Astrocyte of the cerebellum (primary cell): ENCODE data around the gene PUS10.
A peak's percentile ranks its signal among the peaks of the same experiment; 100 is the strongest.

ENCODE experiments used
- DNase-seq: peaks from one replicate; pipeline ENCODE4 v3.0.0-alpha.2; 2011; ENCODE audit warnings: low read depth
- H3K4me3 ChIP-seq: 2 replicates; pipeline ENCODE4 v1.5.1; 2011; ENCODE audit warnings: mild to moderate bottlenecking, low read depth, low read length, moderate library complexity
- in situ Hi-C: cut with HindIII; loops from 2 replicates; pipeline ENCODE4 v1.10.0; 2017; ENCODE audit warnings: low sequenced_read_pairs
- TF ChIP-seq, protein P1 (sequence below): IDR thresholded peaks from 2 replicates; pipeline ENCODE4 v1.5.1; 2012; ENCODE audit warnings: low read length, low read depth, moderate library complexity, mild to moderate bottlenecking; ENCODE audit errors: missing control alignments

PUS10 gene

DNA sequence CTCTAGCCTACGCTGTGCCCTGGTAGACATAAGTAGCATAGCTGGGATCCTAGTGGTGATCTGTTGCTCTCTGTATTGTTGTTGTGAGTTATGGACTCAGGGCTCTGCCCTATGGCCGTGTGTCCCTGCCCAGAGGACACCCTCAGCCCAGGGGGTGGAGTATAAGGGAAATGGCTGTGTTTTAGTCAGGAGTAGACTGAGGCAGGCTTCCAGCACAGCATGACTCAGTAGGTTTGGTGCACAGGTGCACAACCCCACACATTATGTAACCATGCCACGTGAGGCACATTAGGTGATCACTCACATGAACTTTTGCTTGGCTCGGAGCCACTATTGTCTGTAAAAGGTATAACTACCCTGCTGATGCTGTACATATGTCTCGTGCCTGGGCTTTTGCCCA lies 60.4 kb downstream of the PUS10 start:
- TF ChIP-seq, protein P1, sequence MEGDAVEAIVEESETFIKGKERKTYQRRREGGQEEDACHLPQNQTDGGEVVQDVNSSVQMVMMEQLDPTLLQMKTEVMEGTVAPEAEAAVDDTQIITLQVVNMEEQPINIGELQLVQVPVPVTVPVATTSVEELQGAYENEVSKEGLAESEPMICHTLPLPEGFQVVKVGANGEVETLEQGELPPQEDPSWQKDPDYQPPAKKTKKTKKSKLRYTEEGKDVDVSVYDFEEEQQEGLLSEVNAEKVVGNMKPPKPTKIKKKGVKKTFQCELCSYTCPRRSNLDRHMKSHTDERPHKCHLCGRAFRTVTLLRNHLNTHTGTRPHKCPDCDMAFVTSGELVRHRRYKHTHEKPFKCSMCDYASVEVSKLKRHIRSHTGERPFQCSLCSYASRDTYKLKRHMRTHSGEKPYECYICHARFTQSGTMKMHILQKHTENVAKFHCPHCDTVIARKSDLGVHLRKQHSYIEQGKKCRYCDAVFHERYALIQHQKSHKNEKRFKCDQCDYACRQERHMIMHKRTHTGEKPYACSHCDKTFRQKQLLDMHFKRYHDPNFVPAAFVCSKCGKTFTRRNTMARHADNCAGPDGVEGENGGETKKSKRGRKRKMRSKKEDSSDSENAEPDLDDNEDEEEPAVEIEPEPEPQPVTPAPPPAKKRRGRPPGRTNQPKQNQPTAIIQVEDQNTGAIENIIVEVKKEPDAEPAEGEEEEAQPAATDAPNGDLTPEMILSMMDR = no peak
- no peak for DNase-seq
- in situ Hi-C loops = no loop called here
- H3K4me3 ChIP-seq = no peak overlapping the region

DNA sequence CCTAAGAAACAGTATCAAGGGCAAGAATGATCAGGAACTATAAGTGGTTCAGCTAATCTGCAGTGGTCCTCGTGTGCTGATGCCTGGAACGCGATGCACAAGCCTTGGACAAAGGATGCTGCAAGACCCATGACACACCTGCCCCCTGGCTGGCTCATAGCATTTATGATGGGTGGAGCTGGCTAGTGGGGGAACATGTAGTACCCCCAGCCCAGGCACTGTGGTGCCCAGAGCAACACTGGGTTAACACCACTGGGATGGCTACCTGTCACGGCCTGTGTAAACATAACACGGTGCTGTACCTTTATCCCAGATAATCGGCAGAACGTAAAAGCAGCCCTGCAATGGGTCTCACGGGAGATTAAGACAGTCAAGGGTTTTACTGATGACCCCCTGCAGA lies 60.8 kb downstream of the PUS10 start:
- no peak overlapping the region for H3K4me3 ChIP-seq
- TF ChIP-seq, protein P1 = no peak
- no peak for DNase-seq
- in situ Hi-C loops = no loop called here

DNA sequence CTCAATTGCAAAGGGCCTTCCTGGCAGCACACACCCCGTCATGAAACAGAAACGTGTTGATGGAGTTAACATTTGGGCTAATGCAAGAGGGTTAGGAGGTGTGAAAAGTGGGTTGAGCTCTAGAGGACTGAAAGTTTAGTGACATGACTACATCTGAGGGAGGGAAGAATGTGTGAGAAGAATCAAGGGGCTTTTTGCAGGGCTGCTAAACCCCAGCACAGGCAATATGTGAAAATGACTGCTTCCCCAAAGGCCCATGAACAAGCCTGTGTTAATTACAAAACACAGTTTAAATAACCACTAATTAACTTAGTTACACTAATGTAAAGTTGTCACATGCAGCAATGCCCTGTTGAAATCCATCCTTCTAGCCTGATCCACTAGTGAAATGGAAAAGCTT lies 63.9 kb downstream of the PUS10 start:
- in situ Hi-C loops = no loop called here
- H3K4me3 ChIP-seq = no peak overlapping the region
- DNase-seq = no peak
- TF ChIP-seq, protein P1 = no peak

DNA sequence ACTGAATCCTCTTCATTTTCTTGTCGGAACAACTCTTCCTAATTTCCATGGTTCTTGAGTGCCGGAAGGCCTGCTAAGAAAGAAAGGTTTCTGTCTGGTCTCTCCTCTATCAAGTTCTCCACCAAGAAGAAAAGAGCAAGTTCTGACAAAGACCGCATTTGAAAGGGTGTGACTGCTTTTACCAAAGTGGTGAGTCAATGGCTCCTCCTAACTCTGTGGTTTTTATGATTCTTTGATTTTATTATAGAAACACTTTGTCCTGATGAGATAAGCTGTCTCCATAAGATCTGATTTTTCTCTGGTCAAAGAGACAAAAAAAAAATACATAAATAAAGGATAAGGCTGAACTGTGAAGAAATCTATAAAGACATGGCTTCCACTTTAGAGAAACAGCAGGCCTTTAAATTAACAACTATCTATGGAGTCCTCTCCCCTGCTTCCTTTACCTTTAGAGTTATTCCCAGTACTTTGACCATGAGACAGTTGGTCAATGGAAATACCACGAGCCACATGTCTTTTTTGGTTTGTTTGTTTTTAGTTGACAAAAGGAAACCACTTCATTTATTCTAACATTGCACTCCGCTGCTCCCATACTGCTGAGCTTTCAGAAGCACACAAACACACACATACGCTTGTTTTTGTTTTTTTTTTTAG lies 69.0 kb downstream of the PUS10 start:
- TF ChIP-seq, protein P1 = no peak
- no peak overlapping the region for H3K4me3 ChIP-seq
- peak; percentile 15 for DNase-seq
- in situ Hi-C loops = no loop called here

DNA sequence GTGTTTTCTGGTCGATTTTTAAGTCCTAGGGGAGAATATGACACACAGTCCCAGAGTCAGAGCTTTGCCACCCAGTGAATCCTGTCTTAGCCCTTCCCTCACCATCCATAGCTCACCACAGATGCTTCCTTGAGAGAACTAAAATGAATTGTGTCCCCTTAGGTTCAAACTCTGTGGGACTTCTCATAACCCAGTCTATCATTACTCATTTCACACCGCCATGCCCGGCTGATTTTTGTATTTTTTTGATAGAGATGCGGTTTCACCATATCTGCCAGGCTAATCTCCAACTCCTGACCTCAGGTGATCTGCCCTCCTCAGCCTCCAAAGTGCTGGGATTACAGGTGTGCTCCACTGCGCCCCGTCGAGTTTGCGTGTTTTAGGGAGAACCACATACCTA lies 69.9 kb downstream of the PUS10 start:
- no peak for DNase-seq
- TF ChIP-seq, protein P1 = no peak
- in situ Hi-C loops = no loop called here
- H3K4me3 ChIP-seq = no peak overlapping the region

DNA sequence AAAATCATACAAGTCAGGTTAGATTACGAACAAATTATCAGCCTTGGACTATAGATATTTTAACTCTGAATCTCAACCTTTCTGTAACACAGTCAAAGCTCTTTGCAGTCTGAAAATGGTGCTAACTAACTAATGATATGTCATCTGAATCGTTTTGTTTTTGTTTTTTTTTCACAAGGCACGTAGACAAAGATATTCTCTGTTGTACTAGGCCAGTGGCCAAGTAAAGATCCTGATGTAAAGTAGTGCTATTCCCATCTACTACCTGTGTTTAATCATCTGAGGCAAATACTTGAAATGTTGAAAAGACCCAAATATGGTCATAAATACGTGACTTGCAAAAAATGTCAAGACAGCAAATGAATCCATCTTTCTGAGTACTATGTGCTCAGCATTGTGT lies 71.0 kb downstream of the PUS10 start:
- no peak for DNase-seq
- TF ChIP-seq, protein P1 = no peak
- no peak overlapping the region for H3K4me3 ChIP-seq
- in situ Hi-C loops = no loop called here
